HG02973 (cell line): ENCODE results near the gene ZDHHC21.
"Not testable (repeated sequence)": the region's sequence is repeated elsewhere in the genome, so short reads cannot be mapped to it uniquely, and the experiment has no call there.

Experiments
- ATAC-seq: cut with Tn5 transposase; IDR thresholded peaks from one replicate; pipeline ENCODE4 v1.9.1; 2021; ENCODE audit warnings: moderate library complexity; ENCODE audit not compliant: unreplicated experiment

ZDHHC21 gene

GRCh38 chr9:14686168-14686567, 7.1 kb downstream of the ZDHHC21 start:
- no peak for ATAC-seq

DNA sequence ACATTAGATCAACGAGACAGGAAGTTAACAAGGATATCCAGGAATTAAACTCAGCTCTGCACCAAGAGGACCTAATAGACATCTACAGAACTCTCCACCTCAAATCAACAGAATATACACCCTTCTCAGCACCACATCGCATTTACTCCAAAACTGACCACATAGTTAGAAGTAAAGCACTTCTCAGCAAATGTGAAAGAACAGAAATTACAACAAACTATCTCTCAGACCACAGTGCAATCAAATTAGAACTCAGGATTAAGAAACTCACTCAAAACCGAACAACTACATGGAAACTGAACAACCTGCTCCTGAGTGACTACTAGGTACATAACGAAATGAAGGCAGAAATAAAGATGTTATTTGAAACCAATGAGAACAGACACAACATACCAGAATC, 10.6 kb downstream of the ZDHHC21 start:
- ATAC-seq = not testable (repeated sequence)

DNA sequence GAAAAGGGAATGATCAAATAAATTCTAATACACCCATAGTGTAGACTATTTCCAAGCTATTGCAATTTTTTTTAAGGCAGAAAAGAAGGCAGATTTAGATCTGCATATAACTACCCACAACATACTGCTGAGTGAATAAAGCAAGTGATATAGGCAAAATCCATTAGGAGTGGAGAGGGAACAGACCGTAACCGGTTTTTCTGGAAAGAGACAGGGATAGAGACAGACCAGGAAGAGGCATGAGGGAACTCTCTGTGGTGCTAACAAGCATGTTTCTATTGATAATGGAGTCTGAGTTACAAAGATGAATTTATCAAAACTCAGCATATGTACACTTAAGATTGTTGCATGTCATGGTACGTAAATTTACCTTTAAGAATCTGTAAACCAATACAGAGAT, 14.5 kb downstream of the ZDHHC21 start:
- no peak for ATAC-seq

DNA sequence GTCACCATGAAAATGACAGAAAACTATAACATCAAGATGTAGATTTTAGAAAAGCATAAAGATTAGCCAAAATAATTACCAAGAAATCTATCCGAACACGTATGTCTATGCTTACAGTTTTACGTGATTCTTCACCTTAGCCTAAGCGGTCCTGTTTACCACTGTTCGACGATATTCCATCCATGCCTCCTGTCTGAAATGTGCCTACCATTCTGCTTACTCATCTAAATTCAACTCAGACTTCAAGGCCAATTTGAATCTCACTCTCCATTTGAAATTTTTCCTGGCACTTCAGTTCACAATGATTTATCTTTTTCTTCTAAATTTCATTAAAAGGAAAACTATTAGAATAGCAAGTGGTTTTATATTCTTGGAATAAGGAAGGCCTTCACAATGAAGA, 15.4 kb downstream of the ZDHHC21 start:
- ATAC-seq = no peak

DNA sequence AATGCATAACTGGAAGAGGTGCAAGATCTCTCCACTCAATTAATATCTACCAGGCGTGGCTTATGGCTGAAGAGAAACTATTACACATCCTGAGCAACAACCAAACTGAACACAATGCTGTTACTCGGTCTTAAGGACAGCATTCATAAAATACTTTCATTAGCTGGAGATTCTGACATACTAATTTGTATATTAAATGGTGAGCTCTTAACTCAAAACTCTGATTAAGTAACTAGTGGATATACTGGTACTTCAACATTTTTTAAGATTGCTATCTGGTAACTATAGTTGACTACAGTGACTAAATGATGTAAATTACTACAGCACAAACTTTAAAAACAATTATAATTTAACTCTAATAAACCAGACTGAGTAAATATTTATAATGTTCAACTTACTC, 15.8 kb downstream of the ZDHHC21 start:
- ATAC-seq = no peak

- ATAC-seq = no peak
Measured at GRCh38 chr9:14674630-14675029, 18.6 kb downstream of the ZDHHC21 start.

GRCh38 chr9:14671377-14671776, 21.9 kb downstream of the ZDHHC21 start:
- no peak for ATAC-seq

DNA sequence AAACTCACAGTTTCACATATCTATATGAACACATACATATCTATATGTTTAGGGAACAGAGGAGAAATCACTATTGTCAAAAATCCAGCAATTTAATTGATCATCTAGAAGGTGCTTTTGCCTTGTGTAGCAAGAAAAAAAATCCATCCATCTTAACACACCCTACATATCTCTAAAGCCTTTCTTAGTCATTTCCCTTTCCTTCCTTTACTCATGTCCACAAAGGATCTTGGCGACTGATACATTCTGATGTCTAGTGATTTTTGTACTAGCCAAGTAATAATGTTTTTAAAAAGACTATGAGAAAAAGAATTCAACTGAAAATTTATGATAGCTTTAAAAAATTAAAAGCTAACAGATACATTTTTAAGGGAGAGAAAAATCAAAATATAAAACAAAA, 22.5 kb downstream of the ZDHHC21 start:
- no peak for ATAC-seq

GRCh38 chr9:14664022-14664421, 29.2 kb downstream of the ZDHHC21 start:
- ATAC-seq = not testable (repeated sequence)

DNA sequence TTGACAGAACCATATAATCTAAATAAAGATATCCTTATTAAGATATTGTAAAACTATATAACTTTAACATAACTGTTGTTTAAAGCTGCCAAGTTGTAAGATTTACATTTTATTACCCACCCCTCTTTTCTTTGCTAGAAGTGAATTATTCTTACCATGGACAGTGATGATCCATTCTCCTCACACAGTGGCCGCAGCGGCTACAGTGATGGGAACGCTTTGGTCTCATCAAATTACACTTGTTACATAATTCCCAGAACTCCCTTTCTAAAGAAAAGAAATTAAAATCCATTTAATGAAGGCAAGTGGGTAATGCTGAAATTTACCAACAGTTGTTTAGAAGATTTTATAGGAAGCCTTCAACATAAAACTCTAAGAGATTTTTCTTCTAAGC, 31.2 kb downstream of the ZDHHC21 start:
- no peak for ATAC-seq

DNA sequence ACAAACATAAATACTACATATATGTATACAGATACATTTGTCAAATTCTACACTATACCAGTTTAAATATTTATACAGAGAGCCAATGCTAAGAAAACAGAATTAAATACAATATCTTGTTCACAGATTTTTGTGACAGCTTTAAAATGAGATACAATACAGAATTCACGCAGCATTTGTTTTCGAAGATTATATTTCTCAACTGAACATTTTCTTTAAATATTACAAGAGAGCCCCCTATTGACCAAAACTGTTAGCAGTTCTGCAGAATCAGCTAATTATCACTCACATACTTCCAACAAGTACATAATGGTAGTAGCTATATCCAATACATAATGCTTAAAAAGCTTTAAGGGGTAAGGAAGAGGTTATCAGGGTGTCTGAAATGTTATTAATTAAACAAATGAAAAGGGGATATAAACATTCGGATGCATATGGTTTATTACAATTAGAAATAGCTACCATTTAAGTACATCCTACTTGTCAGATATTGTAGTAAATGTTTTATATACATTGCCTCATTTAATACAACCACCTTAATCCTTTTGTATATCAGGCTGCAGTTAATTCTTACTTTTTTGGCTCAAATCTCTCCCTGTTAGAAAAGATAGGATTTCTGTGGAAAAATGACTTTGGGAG, 31.7 kb downstream of the ZDHHC21 start:
- ATAC-seq = peak; percentile 51

GRCh38 chr9:14660721-14661120, 32.5 kb downstream of the ZDHHC21 start:
- ATAC-seq = no peak

- ATAC-seq = no peak
Measured at GRCh38 chr9:14654932-14655331, 38.3 kb downstream of the ZDHHC21 start.

DNA sequence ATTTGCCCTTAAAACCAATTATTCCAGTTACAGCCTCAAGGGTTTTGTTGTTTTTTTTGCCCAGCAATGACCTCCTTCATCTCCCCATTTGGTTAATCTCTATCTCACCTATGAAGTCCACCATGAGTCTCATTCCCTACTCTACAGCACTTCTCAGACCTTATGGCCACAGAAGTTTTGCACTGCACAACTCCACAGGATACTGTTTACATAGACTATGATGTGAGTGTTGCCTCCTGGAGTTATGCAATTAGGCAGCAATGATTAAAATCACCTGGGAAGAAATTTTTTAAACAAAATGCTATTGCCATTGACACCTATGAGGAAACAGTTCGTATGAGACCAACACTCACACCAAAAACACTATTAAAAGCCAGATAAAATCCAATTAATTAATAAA, 39.7 kb downstream of the ZDHHC21 start:
- no peak for ATAC-seq

GRCh38 chr9:14652729-14653377, 40.4 kb downstream of the ZDHHC21 start:
- ATAC-seq = no peak

DNA sequence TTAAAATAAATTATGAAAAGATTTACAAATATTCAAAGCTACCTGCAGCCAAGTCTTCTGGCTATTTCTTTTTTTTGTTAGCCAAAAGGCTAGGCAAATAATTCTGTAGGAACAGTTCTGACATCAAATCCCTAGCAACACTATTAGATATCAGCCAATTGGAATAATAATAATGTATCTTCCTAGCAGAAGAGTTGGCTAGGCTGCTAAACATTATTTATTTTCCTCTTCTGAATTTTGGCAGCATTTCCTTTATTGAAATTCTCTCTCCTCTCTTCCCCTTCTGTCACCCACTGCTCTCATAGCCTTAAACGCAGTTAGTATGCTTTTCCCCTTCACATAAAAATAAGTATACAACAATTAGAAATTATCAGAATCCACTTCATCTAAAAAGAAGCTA, 42.6 kb downstream of the ZDHHC21 start:
- ATAC-seq = no peak

DNA sequence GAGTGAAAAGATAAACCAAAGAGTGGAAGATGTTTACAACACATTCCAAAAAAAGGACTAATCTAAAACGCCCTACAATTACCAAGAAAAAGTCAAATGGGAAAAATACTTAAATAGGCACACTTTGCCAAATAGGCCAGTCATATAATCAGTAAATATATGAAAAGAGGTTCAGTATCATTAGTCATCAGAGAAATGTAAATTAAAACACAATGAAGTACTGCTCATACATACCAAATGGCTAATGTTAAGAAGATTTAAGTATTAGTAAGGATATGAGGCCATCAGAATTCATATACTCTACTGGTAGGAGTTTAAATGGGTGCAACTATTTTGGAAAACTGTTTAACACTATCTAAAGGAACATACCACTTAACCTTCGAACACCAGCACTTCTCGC, 47.6 kb downstream of the ZDHHC21 start:
- ATAC-seq = no peak

- ATAC-seq = no peak
Measured at GRCh38 chr9:14640967-14641366, 52.3 kb downstream of the ZDHHC21 start.

- ATAC-seq = no peak
Measured at GRCh38 chr9:14640294-14640693, 52.9 kb downstream of the ZDHHC21 start.

- ATAC-seq = no peak
Measured at GRCh38 chr9:14633906-14634565, 59.2 kb downstream of the ZDHHC21 start.

- no peak for ATAC-seq
Measured at GRCh38 chr9:14633148-14633547, 60.1 kb downstream of the ZDHHC21 start.

GRCh38 chr9:14627513-14627912, 65.7 kb downstream of the ZDHHC21 start:
- no peak for ATAC-seq
